HepG2 (cell line): ENCODE data around the gene CCDC183. TPM values are rescaled to one million over a fixed set of nuclear protein-coding genes. Genes with fewer than 3 reads are reported as not detected.

ENCODE experiments used
- IKZF4 ChIP-seq: sonication (generic); formaldehyde crosslinking; IDR thresholded peaks from 2 replicates; pipeline ENCODE4 v1.5.1; 2020; ENCODE audit warnings: borderline replicate concordance, mild to moderate bottlenecking, low read depth, missing genetic modification reagents; ENCODE audit errors: not compliant biosample characterization
- LCORL ChIP-seq, 2 experiments: fragments of 450-650 bp in 1 of 2; sonication (generic) in 1 of 2; formaldehyde crosslinking in 1 of 2; IDR thresholded peaks; 2 replicates each; pipeline versions ENCODE4 v1.5.0 to v1.6.1; 2017 to 2020; ENCODE audit warnings: antibody characterized with exemption in 1 of 2, missing genetic modification reagents in 1 of 2
- MIXL1 ChIP-seq: IDR thresholded peaks from 2 replicates; pipeline ENCODE4 v1.6.1; 2016
- PCBP1 ChIP-seq: fragments of 200-400 bp; formaldehyde crosslinking; IDR thresholded peaks from 2 replicates; pipeline ENCODE4 v1.6.1; 2017; ENCODE audit warnings: mild to moderate bottlenecking, low read depth, low read length, borderline replicate concordance
- SCMH1 ChIP-seq: sonication (generic); formaldehyde crosslinking; IDR thresholded peaks from 2 replicates; pipeline ENCODE4 v1.9.0; 2021; ENCODE audit warnings: missing genetic modification reagents, mild to moderate bottlenecking, borderline replicate concordance
- SP140L ChIP-seq: sonication (generic); formaldehyde crosslinking; IDR thresholded peaks from 2 replicates; pipeline ENCODE4 v1.4.0; 2020; ENCODE audit warnings: missing genetic modification reagents, borderline replicate concordance
- STAT6 ChIP-seq: sonication (generic); formaldehyde crosslinking; IDR thresholded peaks from 2 replicates; pipeline ENCODE4 v1.4.0; 2020; ENCODE audit warnings: missing genetic modification reagents, mild to moderate bottlenecking, borderline replicate concordance
- TBL1XR1 ChIP-seq: fragments of 150-350 bp; IDR thresholded peaks from 2 replicates; pipeline ENCODE4 v1.6.1; 2014; ENCODE audit warnings: borderline replicate concordance, low read length; ENCODE audit not compliant: partially characterized antibody
- WIZ ChIP-seq: sonication (generic); formaldehyde crosslinking; IDR thresholded peaks from 2 replicates; pipeline ENCODE4 v1.5.1; 2020; ENCODE audit warnings: mild to moderate bottlenecking, missing genetic modification reagents
- ZNF556 ChIP-seq: sonication (generic); formaldehyde crosslinking; IDR thresholded peaks from 2 replicates; pipeline ENCODE4 v1.4.0; 2020; ENCODE audit warnings: mild to moderate bottlenecking, missing genetic modification reagents, borderline replicate concordance
- ZNF720 ChIP-seq: sonication (generic); formaldehyde crosslinking; IDR thresholded peaks from 2 replicates; pipeline ENCODE4 v1.4.0; 2020; ENCODE audit warnings: missing genetic modification reagents
- ZNF879 ChIP-seq: sonication (generic); formaldehyde crosslinking; IDR thresholded peaks from 2 replicates; pipeline ENCODE4 v1.8.1; 2023; ENCODE audit warnings: missing genetic modification reagents
- polyA plus RNA-seq, 8 experiments: library from polyadenylated mRNA; depleted of rRNA in 3 of 8; stranded (reverse) in 7 of 8; unstranded in 1 of 8; fragments of >200 nt; fragmentation: Illumina TruSeq in 4 of 8; extraction: Trizol in 4 of 8; gene quantifications; 2 replicates each; pipeline versions ENCODE4 v1.2.1 to v1.2.3, GENCODE V29; 2011 to 2016; ENCODE audit warnings: low read depth in 4 of 8, missing spikeins in 1 of 8, mixed read lengths in 1 of 8; ENCODE audit not compliant: insufficient read depth in 1 of 8
- total RNA-seq, 5 experiments: library from RNA; depleted of rRNA; stranded (reverse); fragments of >200 nt; fragmentation: Illumina TruSeq; extraction: Trizol; gene quantifications; 2 replicates each; pipeline ENCODE4 v1.2.3, GENCODE V29; 2016; ENCODE audit warnings: low read depth in 1 of 5
- TF ChIP-seq, protein P1 (sequence below): sonication (generic); formaldehyde crosslinking; IDR thresholded peaks from 2 replicates; pipeline ENCODE4 v1.8.1; 2022; ENCODE audit warnings: mild to moderate bottlenecking, missing genetic modification reagents
- TF ChIP-seq, protein P2 (sequence below), 2 experiments: IDR thresholded peaks; 2 replicates each; pipeline ENCODE4 v1.6.1; 2011 to 2012; ENCODE audit warnings: low read length in 2 of 2, borderline replicate concordance in 1 of 2, low read depth in 1 of 2, mild to moderate bottlenecking in 1 of 2, moderate library complexity in 1 of 2
- TF ChIP-seq, protein P3 (sequence below): sonication (generic); formaldehyde crosslinking; IDR thresholded peaks from 2 replicates; pipeline ENCODE4 v1.8.0; 2022; ENCODE audit warnings: mild to moderate bottlenecking, missing genetic modification reagents, moderate library complexity
- TF ChIP-seq, protein P4 (sequence below): sonication (generic); formaldehyde crosslinking; IDR thresholded peaks from 2 replicates; pipeline ENCODE4 v1.9.0; 2021; ENCODE audit warnings: missing genetic modification reagents, borderline replicate concordance

CCDC183 gene
- total and polyA plus RNA-seq, 2 of the 13 experiments (the other 11 are each of a cell fraction or from before 2014, with no cell fraction given), result 5.0 to 66.4 TPM

GRCh38 chr9:136799854-136800657 lies 3.9 kb downstream of the CCDC183 start (continued):
- TF ChIP-seq, protein P1, sequence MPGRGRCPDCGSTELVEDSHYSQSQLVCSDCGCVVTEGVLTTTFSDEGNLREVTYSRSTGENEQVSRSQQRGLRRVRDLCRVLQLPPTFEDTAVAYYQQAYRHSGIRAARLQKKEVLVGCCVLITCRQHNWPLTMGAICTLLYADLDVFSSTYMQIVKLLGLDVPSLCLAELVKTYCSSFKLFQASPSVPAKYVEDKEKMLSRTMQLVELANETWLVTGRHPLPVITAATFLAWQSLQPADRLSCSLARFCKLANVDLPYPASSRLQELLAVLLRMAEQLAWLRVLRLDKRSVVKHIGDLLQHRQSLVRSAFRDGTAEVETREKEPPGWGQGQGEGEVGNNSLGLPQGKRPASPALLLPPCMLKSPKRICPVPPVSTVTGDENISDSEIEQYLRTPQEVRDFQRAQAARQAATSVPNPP (CRISPR knock-in tag), result no peak
- no peak; the same call in 1 of the 2 replicates for TF ChIP-seq WIZ (CRISPR knock-in tag)
- TF ChIP-seq SP140L (CRISPR knock-in tag), result no peak
- TF ChIP-seq ZNF879, result no peak
- TF ChIP-seq, protein P2, sequence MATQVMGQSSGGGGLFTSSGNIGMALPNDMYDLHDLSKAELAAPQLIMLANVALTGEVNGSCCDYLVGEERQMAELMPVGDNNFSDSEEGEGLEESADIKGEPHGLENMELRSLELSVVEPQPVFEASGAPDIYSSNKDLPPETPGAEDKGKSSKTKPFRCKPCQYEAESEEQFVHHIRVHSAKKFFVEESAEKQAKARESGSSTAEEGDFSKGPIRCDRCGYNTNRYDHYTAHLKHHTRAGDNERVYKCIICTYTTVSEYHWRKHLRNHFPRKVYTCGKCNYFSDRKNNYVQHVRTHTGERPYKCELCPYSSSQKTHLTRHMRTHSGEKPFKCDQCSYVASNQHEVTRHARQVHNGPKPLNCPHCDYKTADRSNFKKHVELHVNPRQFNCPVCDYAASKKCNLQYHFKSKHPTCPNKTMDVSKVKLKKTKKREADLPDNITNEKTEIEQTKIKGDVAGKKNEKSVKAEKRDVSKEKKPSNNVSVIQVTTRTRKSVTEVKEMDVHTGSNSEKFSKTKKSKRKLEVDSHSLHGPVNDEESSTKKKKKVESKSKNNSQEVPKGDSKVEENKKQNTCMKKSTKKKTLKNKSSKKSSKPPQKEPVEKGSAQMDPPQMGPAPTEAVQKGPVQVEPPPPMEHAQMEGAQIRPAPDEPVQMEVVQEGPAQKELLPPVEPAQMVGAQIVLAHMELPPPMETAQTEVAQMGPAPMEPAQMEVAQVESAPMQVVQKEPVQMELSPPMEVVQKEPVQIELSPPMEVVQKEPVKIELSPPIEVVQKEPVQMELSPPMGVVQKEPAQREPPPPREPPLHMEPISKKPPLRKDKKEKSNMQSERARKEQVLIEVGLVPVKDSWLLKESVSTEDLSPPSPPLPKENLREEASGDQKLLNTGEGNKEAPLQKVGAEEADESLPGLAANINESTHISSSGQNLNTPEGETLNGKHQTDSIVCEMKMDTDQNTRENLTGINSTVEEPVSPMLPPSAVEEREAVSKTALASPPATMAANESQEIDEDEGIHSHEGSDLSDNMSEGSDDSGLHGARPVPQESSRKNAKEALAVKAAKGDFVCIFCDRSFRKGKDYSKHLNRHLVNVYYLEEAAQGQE (IDR thresholded peaks at IDR 0.05; ENCODE audit: borderline replicate concordance in 1 of 2, low read depth in 1 of 2, low read length in 2 of 2), result peak in 1 of 2 experiments; percentile 61; a peak in 1 of 4 replicates
- no peak for TF ChIP-seq MIXL1 (CRISPR knock-in tag)
- TF ChIP-seq SCMH1 (CRISPR knock-in tag), result no peak
- TF ChIP-seq TBL1XR1, result no peak
- no peak for TF ChIP-seq LCORL (IDR thresholded peaks at IDR 0.05)
- TF ChIP-seq LCORL (CRISPR knock-in tag; IDR thresholded peaks at IDR 0.05), result no peak
- TF ChIP-seq IKZF4 (CRISPR knock-in tag), result no peak
- TF ChIP-seq ZNF720 (CRISPR knock-in tag), result no peak
- TF ChIP-seq, protein P3, sequence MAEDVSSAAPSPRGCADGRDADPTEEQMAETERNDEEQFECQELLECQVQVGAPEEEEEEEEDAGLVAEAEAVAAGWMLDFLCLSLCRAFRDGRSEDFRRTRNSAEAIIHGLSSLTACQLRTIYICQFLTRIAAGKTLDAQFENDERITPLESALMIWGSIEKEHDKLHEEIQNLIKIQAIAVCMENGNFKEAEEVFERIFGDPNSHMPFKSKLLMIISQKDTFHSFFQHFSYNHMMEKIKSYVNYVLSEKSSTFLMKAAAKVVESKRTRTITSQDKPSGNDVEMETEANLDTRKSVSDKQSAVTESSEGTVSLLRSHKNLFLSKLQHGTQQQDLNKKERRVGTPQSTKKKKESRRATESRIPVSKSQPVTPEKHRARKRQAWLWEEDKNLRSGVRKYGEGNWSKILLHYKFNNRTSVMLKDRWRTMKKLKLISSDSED (CRISPR knock-in tag), result 0 out of 2 replicates have a peak, but pooled peaks have one; percentile 38
- no peak for TF ChIP-seq PCBP1
- TF ChIP-seq, protein P4, sequence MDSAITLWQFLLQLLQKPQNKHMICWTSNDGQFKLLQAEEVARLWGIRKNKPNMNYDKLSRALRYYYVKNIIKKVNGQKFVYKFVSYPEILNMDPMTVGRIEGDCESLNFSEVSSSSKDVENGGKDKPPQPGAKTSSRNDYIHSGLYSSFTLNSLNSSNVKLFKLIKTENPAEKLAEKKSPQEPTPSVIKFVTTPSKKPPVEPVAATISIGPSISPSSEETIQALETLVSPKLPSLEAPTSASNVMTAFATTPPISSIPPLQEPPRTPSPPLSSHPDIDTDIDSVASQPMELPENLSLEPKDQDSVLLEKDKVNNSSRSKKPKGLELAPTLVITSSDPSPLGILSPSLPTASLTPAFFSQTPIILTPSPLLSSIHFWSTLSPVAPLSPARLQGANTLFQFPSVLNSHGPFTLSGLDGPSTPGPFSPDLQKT, result no peak
- TF ChIP-seq STAT6 (CRISPR knock-in tag), result no peak
- TF ChIP-seq ZNF556, result no peak
